NCI-H1694 treated with DMSO at 0.1 percent for 48 hours (cell line): ENCODE measurements around the gene TRPV5.
"Not testable (repeated sequence)": the region's sequence is repeated elsewhere in the genome, so short reads cannot be mapped to it uniquely, and the experiment has no call there.

Experiments used
- DNase-seq: peaks from one replicate; lab custom pipeline; 2025; lab: John Stamatoyannopoulos, UW

Gene TRPV5

GRCh38 chr7:142933624-142934023, at the start of gene TRPV5:
Gene TRPV5 (minus strand): TSS chr7:142933746. CDS start chr7:142933459, 287 bp downstream.
- no peak for DNase-seq

GRCh38 chr7:142978402-142978801, 44.9 kb upstream of the TRPV5 start:
- DNase-seq = not testable (repeated sequence)

GRCh38 chr7:142974626-142975025, 41.1 kb upstream of the TRPV5 start:
- DNase-seq = no peak

GRCh38 chr7:142969183-142969582, 35.6 kb upstream of the TRPV5 start:
- DNase-seq = no peak

GRCh38 chr7:142968229-142968628, 34.7 kb upstream of the TRPV5 start:
- DNase-seq = no peak

GRCh38 chr7:142964502-142965246, 31.1 kb upstream of the TRPV5 start:
- no peak for DNase-seq

- no peak for DNase-seq
Observed at GRCh38 chr7:142963993-142964392, 30.4 kb upstream of the TRPV5 start.

- no peak for DNase-seq
Observed at GRCh38 chr7:142962991-142963390, 29.4 kb upstream of the TRPV5 start.

- no peak for DNase-seq
Observed at GRCh38 chr7:142961973-142962926, 28.7 kb upstream of the TRPV5 start, which contains the start of gene KEL. Gene KEL (minus strand): TSS chr7:142962363. CDS start chr7:142962206, 157 bp downstream.

GRCh38 chr7:142961595-142961972, 28.0 kb upstream of the TRPV5 start:
- no peak for DNase-seq

- DNase-seq = no peak
Observed at GRCh38 chr7:142960955-142961512, 27.5 kb upstream of the TRPV5 start.

- DNase-seq = no peak
Observed at GRCh38 chr7:142959202-142959601, 25.7 kb upstream of the TRPV5 start.

GRCh38 chr7:142957723-142958122, 24.2 kb upstream of the TRPV5 start:
- no peak for DNase-seq

GRCh38 chr7:142956951-142957623, 23.5 kb upstream of the TRPV5 start:
- no peak for DNase-seq

- no peak for DNase-seq
Observed at GRCh38 chr7:142954680-142955268, 21.2 kb upstream of the TRPV5 start.

- DNase-seq = no peak
Observed at GRCh38 chr7:142950235-142950634, 16.7 kb upstream of the TRPV5 start.

GRCh38 chr7:142948603-142949002, 15.1 kb upstream of the TRPV5 start:
- DNase-seq = no peak

GRCh38 chr7:142945001-142945400, 11.5 kb upstream of the TRPV5 start:
- no peak for DNase-seq

GRCh38 chr7:142943706-142944268, 10.2 kb upstream of the TRPV5 start:
- DNase-seq = no peak

GRCh38 chr7:142942746-142943145, 9.2 kb upstream of the TRPV5 start:
- DNase-seq = no peak

GRCh38 chr7:142941541-142941940, 8.0 kb upstream of the TRPV5 start:
- no peak for DNase-seq
